ENCODE measurements around the gene ZBTB1. TPM values are rescaled to one million over a fixed set of nuclear protein-coding genes. Genes with fewer than 3 reads are reported as not detected.

The ZBTB1 gene
- total RNA-seq, 1 experiment from 2014 or later, result 24.7 TPM

DNA sequence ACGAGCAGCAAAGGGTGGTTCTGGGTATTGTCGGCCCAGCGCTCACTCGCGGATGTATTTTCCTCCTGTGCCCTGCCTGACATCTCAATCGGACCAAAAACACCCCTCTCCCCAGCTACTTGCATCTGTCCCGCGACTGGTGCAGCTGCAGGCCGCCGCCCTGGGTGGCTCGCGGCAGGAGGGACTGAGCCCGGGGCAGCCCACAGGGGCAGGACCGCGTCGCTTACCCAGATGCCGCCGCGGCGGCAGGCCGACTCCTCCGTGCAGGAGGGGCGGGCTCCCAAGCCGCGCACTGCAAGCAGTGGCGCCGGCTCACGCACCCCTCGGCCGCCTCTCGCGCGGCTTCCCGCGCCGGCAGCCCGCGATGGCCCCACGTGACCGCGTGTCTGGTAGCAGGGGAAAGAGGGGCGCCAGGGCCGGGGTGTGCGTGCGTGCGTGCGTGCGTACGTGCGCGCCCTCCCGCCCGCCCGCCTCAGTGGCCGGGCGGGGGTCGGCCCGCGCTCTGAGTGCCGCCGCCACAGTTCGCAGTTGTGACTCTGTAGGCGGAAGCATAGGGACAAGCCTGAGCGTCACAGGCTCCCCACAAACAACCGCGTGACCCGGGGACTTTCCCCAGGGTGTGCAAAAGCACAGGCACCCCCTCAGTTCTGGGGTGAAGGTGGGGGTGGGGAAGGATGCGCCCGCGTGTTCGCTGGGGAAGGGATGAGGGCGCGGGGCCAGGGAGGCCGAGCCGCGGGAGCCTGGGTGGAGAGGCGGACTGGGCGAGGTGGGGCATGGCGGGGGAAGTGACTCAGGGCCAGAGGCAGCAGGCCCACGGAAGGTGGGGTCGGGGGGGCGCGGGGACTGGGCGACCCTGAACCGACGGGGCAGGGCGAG, 898 bp upstream of the ZBTB1 start, which contains the start of gene ZBTB25 (continued):
- no peak for TF ChIP-seq FOXJ3 (CRISPR knock-in tag; IDR thresholded peaks at IDR 0.05; ENCODE audit: borderline replicate concordance)
- TF ChIP-seq, protein P1, sequence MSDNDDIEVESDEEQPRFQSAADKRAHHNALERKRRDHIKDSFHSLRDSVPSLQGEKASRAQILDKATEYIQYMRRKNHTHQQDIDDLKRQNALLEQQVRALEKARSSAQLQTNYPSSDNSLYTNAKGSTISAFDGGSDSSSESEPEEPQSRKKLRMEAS (CRISPR knock-in tag; IDR thresholded peaks at IDR 0.05), result peak; percentile 71; the same call in 1 of the 2 replicates
- TF ChIP-seq, protein P2, sequence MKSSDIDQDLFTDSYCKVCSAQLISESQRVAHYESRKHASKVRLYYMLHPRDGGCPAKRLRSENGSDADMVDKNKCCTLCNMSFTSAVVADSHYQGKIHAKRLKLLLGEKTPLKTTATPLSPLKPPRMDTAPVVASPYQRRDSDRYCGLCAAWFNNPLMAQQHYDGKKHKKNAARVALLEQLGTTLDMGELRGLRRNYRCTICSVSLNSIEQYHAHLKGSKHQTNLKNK (CRISPR knock-in tag; IDR thresholded peaks at IDR 0.05), result no peak
- TF ChIP-seq NFATC4 (CRISPR knock-in tag; IDR thresholded peaks at IDR 0.05), result 0 out of 2 replicates have a peak, but pooled peaks have one; percentile 42
- TF ChIP-seq EMX1 (CRISPR knock-in tag; IDR thresholded peaks at IDR 0.05), result no peak
- TF ChIP-seq NFE2L1 (CRISPR knock-in tag; IDR thresholded peaks at IDR 0.05), result 0 out of 2 replicates have a peak, but pooled peaks have one; percentile 36
- TF ChIP-seq, protein P3, sequence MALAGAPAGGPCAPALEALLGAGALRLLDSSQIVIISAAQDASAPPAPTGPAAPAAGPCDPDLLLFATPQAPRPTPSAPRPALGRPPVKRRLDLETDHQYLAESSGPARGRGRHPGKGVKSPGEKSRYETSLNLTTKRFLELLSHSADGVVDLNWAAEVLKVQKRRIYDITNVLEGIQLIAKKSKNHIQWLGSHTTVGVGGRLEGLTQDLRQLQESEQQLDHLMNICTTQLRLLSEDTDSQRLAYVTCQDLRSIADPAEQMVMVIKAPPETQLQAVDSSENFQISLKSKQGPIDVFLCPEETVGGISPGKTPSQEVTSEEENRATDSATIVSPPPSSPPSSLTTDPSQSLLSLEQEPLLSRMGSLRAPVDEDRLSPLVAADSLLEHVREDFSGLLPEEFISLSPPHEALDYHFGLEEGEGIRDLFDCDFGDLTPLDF (CRISPR knock-in tag; IDR thresholded peaks at IDR 0.05), result no peak
- no peak for TF ChIP-seq NR2C2 (CRISPR knock-in tag; IDR thresholded peaks at IDR 0.05)
- TF ChIP-seq ESRRA (CRISPR knock-in tag; IDR thresholded peaks at IDR 0.05; ENCODE audit: borderline replicate concordance), result no peak; the same call in 1 of the 2 replicates
- no peak for TF ChIP-seq MXD4 (CRISPR knock-in tag; IDR thresholded peaks at IDR 0.05; ENCODE audit: borderline replicate concordance)
- TF ChIP-seq ZNF317 (CRISPR knock-in tag; IDR thresholded peaks at IDR 0.05; ENCODE audit: borderline replicate concordance, low read depth), result no peak
- TF ChIP-seq, protein P4, sequence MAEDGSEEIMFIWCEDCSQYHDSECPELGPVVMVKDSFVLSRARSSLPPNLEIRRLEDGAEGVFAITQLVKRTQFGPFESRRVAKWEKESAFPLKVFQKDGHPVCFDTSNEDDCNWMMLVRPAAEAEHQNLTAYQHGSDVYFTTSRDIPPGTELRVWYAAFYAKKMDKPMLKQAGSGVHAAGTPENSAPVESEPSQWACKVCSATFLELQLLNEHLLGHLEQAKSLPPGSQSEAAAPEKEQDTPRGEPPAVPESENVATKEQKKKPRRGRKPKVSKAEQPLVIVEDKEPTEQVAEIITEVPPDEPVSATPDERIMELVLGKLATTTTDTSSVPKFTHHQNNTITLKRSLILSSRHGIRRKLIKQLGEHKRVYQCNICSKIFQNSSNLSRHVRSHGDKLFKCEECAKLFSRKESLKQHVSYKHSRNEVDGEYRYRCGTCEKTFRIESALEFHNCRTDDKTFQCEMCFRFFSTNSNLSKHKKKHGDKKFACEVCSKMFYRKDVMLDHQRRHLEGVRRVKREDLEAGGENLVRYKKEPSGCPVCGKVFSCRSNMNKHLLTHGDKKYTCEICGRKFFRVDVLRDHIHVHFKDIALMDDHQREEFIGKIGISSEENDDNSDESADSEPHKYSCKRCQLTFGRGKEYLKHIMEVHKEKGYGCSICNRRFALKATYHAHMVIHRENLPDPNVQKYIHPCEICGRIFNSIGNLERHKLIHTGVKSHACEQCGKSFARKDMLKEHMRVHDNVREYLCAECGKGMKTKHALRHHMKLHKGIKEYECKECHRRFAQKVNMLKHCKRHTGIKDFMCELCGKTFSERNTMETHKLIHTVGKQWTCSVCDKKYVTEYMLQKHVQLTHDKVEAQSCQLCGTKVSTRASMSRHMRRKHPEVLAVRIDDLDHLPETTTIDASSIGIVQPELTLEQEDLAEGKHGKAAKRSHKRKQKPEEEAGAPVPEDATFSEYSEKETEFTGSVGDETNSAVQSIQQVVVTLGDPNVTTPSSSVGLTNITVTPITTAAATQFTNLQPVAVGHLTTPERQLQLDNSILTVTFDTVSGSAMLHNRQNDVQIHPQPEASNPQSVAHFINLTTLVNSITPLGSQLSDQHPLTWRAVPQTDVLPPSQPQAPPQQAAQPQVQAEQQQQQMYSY (CRISPR knock-in tag; IDR thresholded peaks at IDR 0.05), result no peak
- TF ChIP-seq, protein P5, sequence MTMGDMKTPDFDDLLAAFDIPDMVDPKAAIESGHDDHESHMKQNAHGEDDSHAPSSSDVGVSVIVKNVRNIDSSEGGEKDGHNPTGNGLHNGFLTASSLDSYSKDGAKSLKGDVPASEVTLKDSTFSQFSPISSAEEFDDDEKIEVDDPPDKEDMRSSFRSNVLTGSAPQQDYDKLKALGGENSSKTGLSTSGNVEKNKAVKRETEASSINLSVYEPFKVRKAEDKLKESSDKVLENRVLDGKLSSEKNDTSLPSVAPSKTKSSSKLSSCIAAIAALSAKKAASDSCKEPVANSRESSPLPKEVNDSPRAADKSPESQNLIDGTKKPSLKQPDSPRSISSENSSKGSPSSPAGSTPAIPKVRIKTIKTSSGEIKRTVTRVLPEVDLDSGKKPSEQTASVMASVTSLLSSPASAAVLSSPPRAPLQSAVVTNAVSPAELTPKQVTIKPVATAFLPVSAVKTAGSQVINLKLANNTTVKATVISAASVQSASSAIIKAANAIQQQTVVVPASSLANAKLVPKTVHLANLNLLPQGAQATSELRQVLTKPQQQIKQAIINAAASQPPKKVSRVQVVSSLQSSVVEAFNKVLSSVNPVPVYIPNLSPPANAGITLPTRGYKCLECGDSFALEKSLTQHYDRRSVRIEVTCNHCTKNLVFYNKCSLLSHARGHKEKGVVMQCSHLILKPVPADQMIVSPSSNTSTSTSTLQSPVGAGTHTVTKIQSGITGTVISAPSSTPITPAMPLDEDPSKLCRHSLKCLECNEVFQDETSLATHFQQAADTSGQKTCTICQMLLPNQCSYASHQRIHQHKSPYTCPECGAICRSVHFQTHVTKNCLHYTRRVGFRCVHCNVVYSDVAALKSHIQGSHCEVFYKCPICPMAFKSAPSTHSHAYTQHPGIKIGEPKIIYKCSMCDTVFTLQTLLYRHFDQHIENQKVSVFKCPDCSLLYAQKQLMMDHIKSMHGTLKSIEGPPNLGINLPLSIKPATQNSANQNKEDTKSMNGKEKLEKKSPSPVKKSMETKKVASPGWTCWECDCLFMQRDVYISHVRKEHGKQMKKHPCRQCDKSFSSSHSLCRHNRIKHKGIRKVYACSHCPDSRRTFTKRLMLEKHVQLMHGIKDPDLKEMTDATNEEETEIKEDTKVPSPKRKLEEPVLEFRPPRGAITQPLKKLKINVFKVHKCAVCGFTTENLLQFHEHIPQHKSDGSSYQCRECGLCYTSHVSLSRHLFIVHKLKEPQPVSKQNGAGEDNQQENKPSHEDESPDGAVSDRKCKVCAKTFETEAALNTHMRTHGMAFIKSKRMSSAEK (CRISPR knock-in tag; IDR thresholded peaks at IDR 0.05; ENCODE audit: borderline replicate concordance), result no peak
- no peak for TF ChIP-seq ZNF263 (CRISPR knock-in tag; IDR thresholded peaks at IDR 0.05; ENCODE audit: low read depth)
- TF ChIP-seq, protein P6, sequence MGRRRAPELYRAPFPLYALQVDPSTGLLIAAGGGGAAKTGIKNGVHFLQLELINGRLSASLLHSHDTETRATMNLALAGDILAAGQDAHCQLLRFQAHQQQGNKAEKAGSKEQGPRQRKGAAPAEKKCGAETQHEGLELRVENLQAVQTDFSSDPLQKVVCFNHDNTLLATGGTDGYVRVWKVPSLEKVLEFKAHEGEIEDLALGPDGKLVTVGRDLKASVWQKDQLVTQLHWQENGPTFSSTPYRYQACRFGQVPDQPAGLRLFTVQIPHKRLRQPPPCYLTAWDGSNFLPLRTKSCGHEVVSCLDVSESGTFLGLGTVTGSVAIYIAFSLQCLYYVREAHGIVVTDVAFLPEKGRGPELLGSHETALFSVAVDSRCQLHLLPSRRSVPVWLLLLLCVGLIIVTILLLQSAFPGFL (CRISPR knock-in tag; IDR thresholded peaks at IDR 0.05; ENCODE audit: borderline replicate concordance), result 0 out of 2 replicates have a peak, but pooled peaks have one; percentile 20
- no peak for TF ChIP-seq HMGA2 (CRISPR knock-in tag; IDR thresholded peaks at IDR 0.05)
- TF ChIP-seq NFYB (CRISPR knock-in tag; conservative IDR thresholded peaks at IDR 0.05; ENCODE audit: low read depth), result no peak
- no peak for TF ChIP-seq PRRX2 (CRISPR knock-in tag; IDR thresholded peaks at IDR 0.05)
- TF ChIP-seq, protein P7, sequence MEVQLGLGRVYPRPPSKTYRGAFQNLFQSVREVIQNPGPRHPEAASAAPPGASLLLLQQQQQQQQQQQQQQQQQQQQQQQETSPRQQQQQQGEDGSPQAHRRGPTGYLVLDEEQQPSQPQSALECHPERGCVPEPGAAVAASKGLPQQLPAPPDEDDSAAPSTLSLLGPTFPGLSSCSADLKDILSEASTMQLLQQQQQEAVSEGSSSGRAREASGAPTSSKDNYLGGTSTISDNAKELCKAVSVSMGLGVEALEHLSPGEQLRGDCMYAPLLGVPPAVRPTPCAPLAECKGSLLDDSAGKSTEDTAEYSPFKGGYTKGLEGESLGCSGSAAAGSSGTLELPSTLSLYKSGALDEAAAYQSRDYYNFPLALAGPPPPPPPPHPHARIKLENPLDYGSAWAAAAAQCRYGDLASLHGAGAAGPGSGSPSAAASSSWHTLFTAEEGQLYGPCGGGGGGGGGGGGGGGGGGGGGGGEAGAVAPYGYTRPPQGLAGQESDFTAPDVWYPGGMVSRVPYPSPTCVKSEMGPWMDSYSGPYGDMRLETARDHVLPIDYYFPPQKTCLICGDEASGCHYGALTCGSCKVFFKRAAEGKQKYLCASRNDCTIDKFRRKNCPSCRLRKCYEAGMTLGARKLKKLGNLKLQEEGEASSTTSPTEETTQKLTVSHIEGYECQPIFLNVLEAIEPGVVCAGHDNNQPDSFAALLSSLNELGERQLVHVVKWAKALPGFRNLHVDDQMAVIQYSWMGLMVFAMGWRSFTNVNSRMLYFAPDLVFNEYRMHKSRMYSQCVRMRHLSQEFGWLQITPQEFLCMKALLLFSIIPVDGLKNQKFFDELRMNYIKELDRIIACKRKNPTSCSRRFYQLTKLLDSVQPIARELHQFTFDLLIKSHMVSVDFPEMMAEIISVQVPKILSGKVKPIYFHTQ (CRISPR knock-in tag; IDR thresholded peaks at IDR 0.05), result peak; percentile 79
- TF ChIP-seq ZNF232 (CRISPR knock-in tag; IDR thresholded peaks at IDR 0.05), result no peak
- TF ChIP-seq ZNF121 (CRISPR knock-in tag; IDR thresholded peaks at IDR 0.05), result no peak
- TF ChIP-seq, protein P8, sequence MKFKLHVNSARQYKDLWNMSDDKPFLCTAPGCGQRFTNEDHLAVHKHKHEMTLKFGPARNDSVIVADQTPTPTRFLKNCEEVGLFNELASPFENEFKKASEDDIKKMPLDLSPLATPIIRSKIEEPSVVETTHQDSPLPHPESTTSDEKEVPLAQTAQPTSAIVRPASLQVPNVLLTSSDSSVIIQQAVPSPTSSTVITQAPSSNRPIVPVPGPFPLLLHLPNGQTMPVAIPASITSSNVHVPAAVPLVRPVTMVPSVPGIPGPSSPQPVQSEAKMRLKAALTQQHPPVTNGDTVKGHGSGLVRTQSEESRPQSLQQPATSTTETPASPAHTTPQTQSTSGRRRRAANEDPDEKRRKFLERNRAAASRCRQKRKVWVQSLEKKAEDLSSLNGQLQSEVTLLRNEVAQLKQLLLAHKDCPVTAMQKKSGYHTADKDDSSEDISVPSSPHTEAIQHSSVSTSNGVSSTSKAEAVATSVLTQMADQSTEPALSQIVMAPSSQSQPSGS (CRISPR knock-in tag; IDR thresholded peaks at IDR 0.05; ENCODE audit: borderline replicate concordance, low read depth), result no peak
- TF ChIP-seq NR3C1 (CRISPR knock-in tag; conservative IDR thresholded peaks at IDR 0.05; ENCODE audit: low read depth), result peak; percentile 87; the same call in 1 of the 2 replicates
